ENCODE results near the gene SORBS2. TPM values are rescaled to one million over a fixed set of nuclear protein-coding genes. Genes with fewer than 3 reads are reported as not detected.

SORBS2 gene
- total and polyA plus RNA-seq, 2 of the 8 experiments (the other 6 are each of a cell fraction or from before 2014, with no cell fraction given): 73.0 to 87.1 TPM

- 79% methylated on average over 6 of the region's 6 CpGs; no CpG with 5 or more reads in 1 of the 2 experiments for WGBS, 2 experiments (ENCODE audit: extremely low coverage in 1 of 2, insufficient coverage in 1 of 2, insufficient read length in 1 of 2, insufficient replicate concordance in 2 of 2, low coverage in 1 of 2, low lambda C conversion rate in 2 of 2, missing lambda C conversion rate in 1 of 2)
- H3K27ac ChIP-seq (ENCODE audit: low read depth, low read length): no peak overlapping the region
- no peak overlapping the region for H3K18ac ChIP-seq (ENCODE audit: extremely low read depth, low read length)
- no peak overlapping the region for H2BK12ac ChIP-seq (ENCODE audit: low read depth, low read length)
- H3K79me1 ChIP-seq (ENCODE audit: low read depth, low read length): no peaks in the 10 kb centered on the region
- H2BK15ac ChIP-seq (ENCODE audit: low read length): no peak overlapping the region
- H4K5ac ChIP-seq (ENCODE audit: insufficient read length, low read depth, low read length): no peak overlapping the region
- H3K14ac ChIP-seq (ENCODE audit: insufficient read length): no peak overlapping the region
- H3K9ac ChIP-seq (replicated peaks in 1 of 4; ENCODE audit: extremely low read depth in 1 of 4, low read depth in 3 of 4, low read length in 3 of 4): no peak overlapping the region
- H4K91ac ChIP-seq (replicated peaks; ENCODE audit: insufficient read length, low read length): no peak overlapping the region
- H2AFZ ChIP-seq (ENCODE audit: low read length): no peak overlapping the region
- H3K4me1 ChIP-seq (replicated peaks in 1 of 4; ENCODE audit: control insufficient read depth in 3 of 4, insufficient read depth in 4 of 4, low read length in 3 of 4): peaks cover 0 to 3% (median 1%) of the 10 kb centered on the region in 4 experiments; a peak in 2 of 7 replicates
- CTCF ChIA-PET (ENCODE audit: partially characterized antibody): interaction anchor here (1.2 kb wide), 1 partner anchor 169 kb away, joined by 5 read pairs; no protein-coding TSS in a partner anchor
- no peaks in the 10 kb centered on the region; a peak in 1 of 7 replicates for H3K27me3 ChIP-seq (replicated peaks in 1 of 4; ENCODE audit: control insufficient read depth in 3 of 4, extremely low read depth in 1 of 4, insufficient read depth in 3 of 4, low read length in 3 of 4)
- no peak overlapping the region for H2AK5ac ChIP-seq (ENCODE audit: low read depth, low read length)
- FAIRE-seq: no peak
- H3K4ac ChIP-seq (replicated peaks; ENCODE audit: insufficient read length, low read depth, low read length): no peak overlapping the region
- no peak overlapping the region for H3K56ac ChIP-seq (replicated peaks; ENCODE audit: insufficient read length, low read depth, low read length)
- peak overlapping the region; percentile 69; the same call in 1 of the 2 replicates for H2BK20ac ChIP-seq (ENCODE audit: low read length)
- H3K9me3 ChIP-seq (ENCODE audit: insufficient read depth in 2 of 2, low read depth in 1 of 2, low read length in 1 of 2): peaks cover 0 to 2% of the 10 kb centered on the region in 2 experiments; a peak in 2 of 4 replicates
- H4K20me1 ChIP-seq (replicated peaks in 1 of 2; ENCODE audit: control insufficient read depth in 1 of 2, insufficient read depth in 2 of 2, low read length in 2 of 2): no peaks in the 10 kb centered on the region
- H3K4me2 ChIP-seq (ENCODE audit: insufficient read depth in 1 of 2, low read depth in 2 of 2, low read length in 2 of 2): no peak overlapping the region
- no peaks in the 10 kb centered on the region for H3K79me2 ChIP-seq (ENCODE audit: control insufficient read depth in 1 of 2, insufficient read depth in 2 of 2, low read length in 2 of 2)
- no peak overlapping the region for H4K8ac ChIP-seq (ENCODE audit: extremely low read depth, insufficient read depth, low read length)
- H2BK120ac ChIP-seq (replicated peaks; ENCODE audit: low read depth, low read length): no peak overlapping the region
- H3K23me2 ChIP-seq (ENCODE audit: low read depth, low read length): peaks cover 9% of the 10 kb centered on the region; the same call in 1 of the 2 replicates
- no peak overlapping the region for H3K4me3 ChIP-seq (ENCODE audit: extremely low read depth in 1 of 4, insufficient read depth in 2 of 4, low read depth in 3 of 4, low read length in 4 of 4)
- no peak for DNase-seq (ENCODE audit: low read depth in 1 of 2, low spot score in 2 of 2)
- no peak overlapping the region for H2BK5ac ChIP-seq (ENCODE audit: low read depth, low read length)
- no peak overlapping the region for H3K23ac ChIP-seq (ENCODE audit: insufficient read length)
- no peaks in the 10 kb centered on the region for H3K36me3 ChIP-seq (ENCODE audit: control insufficient read depth in 2 of 4, insufficient read depth in 4 of 4, low read length in 3 of 4)
- POLR2A ChIA-PET (ENCODE audit: partially characterized antibody): interaction anchor here (0.6 kb wide), 2 partner anchors 12 to 491 kb away, joined by 3 read pairs; no protein-coding TSS in a partner anchor
- TF ChIP-seq POLR2A (IDR thresholded peaks at IDR 0.05; ENCODE audit: control extremely low read depth in 1 of 2, low read depth in 2 of 2, low read length in 2 of 2) (no peak), RFX5 (IDR thresholded peaks at IDR 0.05; ENCODE audit: borderline replicate concordance, low read depth, low read length) (no peak), CEBPB (IDR thresholded peaks at IDR 0.05; ENCODE audit: low read depth, low read length) (no peak), POU5F1 (IDR thresholded peaks at IDR 0.05; ENCODE audit: low read depth, low read length) (no peak)
These were observed 13.7 kb upstream of the SORBS2 start for GRCh38 chr4:185825737-185826136.
